ENCODE results near the gene ZHX3. TPM values are rescaled to one million over a fixed set of nuclear protein-coding genes. Genes with fewer than 3 reads are reported as not detected.

ZHX3 gene
- total and polyA plus RNA-seq, 2 of the 13 experiments (the other 11 are each of a cell fraction or from before 2014, with no cell fraction given), result 8.4 to 11.7 TPM

DNA sequence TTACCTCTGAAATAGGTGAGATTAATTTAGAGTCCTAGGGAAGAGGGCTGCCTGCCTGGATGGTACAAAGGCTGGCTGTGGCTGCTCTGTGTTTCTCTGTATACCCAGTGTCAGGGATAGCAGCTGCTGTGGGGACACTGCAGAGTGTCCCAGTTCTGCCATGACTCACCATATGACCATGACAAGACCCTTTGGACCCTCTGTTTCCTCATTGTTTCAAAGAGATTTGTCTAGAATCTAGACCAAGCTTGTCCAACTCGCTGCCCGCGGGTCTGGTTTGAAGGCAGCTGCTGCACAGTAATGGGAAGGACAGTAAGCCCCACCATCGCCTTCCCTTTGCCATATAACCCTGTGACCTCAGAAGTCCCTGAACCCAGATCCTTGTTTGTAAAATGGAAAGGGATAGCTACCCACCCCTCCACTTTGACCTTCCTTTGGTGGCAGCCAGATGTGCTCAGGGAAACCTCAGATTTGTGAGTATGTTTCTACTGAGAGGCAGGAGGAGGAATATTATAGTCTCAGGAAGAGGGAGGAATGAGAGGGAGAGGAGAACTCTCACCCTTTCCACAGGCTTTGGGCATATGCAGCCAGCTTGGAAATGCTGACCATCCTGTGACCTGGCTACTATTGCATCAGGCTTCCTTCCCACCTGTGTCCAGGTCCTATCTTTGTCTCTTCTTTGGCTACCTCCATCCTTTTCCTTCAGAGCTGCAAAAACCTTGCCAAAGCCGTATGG is 166.2 kb downstream of the ZHX3 start (continued):
- TF ChIP-seq SMC3 (IDR thresholded peaks at IDR 0.05; ENCODE audit: low read length), result 0 out of 2 replicates have a peak, but pooled peaks have one; percentile 18
- TF ChIP-seq KLF16 (CRISPR knock-in tag; IDR thresholded peaks at IDR 0.05), result 0 out of 4 replicates have a peak, but pooled peaks of 1 of the 2 experiments have one; percentile 40
- TF ChIP-seq ZNF546 (CRISPR knock-in tag; conservative IDR thresholded peaks at IDR 0.05), result no peak
- 0 out of 2 replicates have a peak, but pooled peaks have one; percentile 8 for TF ChIP-seq RXRB (CRISPR knock-in tag; IDR thresholded peaks at IDR 0.05; ENCODE audit: borderline replicate concordance)
- no peak for TF ChIP-seq NFYC (CRISPR knock-in tag; IDR thresholded peaks at IDR 0.05)
- TF ChIP-seq TFDP1 (CRISPR knock-in tag; IDR thresholded peaks at IDR 0.05; ENCODE audit: borderline replicate concordance), result no peak
- no peak for TF ChIP-seq ONECUT2 (CRISPR knock-in tag; IDR thresholded peaks at IDR 0.05)
- TF ChIP-seq ZNF207 (IDR thresholded peaks at IDR 0.05; ENCODE audit: borderline replicate concordance), result no peak
- no peak for TF ChIP-seq NR2F2 (IDR thresholded peaks at IDR 0.05; ENCODE audit: borderline replicate concordance, low read depth)
- 0 out of 2 replicates have a peak, but pooled peaks have one; percentile 19 for TF ChIP-seq MEIS2 (CRISPR knock-in tag; IDR thresholded peaks at IDR 0.05)
- no peak for TF ChIP-seq ZNF496 (CRISPR knock-in tag; IDR thresholded peaks at IDR 0.05; ENCODE audit: insufficient replicate concordance)
- TF ChIP-seq TBX3 (IDR thresholded peaks at IDR 0.05; ENCODE audit: borderline replicate concordance), result no peak
- TF ChIP-seq, protein P1, sequence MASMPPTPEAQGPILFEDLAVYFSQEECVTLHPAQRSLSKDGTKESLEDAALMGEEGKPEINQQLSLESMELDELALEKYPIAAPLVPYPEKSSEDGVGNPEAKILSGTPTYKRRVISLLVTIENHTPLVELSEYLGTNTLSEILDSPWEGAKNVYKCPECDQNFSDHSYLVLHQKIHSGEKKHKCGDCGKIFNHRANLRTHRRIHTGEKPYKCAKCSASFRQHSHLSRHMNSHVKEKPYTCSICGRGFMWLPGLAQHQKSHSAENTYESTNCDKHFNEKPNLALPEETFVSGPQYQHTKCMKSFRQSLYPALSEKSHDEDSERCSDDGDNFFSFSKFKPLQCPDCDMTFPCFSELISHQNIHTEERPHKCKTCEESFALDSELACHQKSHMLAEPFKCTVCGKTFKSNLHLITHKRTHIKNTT (CRISPR knock-in tag; IDR thresholded peaks at IDR 0.05), result no peak
- no peak for TF ChIP-seq ZNF691 (CRISPR knock-in tag; IDR thresholded peaks at IDR 0.05; ENCODE audit: borderline replicate concordance, low read depth)
- TF ChIP-seq RFX1 (IDR thresholded peaks at IDR 0.05), result no peak
- TF ChIP-seq ZNF382 (CRISPR knock-in tag; IDR thresholded peaks at IDR 0.05; ENCODE audit: borderline replicate concordance), result no peak
- TF ChIP-seq, protein P2, sequence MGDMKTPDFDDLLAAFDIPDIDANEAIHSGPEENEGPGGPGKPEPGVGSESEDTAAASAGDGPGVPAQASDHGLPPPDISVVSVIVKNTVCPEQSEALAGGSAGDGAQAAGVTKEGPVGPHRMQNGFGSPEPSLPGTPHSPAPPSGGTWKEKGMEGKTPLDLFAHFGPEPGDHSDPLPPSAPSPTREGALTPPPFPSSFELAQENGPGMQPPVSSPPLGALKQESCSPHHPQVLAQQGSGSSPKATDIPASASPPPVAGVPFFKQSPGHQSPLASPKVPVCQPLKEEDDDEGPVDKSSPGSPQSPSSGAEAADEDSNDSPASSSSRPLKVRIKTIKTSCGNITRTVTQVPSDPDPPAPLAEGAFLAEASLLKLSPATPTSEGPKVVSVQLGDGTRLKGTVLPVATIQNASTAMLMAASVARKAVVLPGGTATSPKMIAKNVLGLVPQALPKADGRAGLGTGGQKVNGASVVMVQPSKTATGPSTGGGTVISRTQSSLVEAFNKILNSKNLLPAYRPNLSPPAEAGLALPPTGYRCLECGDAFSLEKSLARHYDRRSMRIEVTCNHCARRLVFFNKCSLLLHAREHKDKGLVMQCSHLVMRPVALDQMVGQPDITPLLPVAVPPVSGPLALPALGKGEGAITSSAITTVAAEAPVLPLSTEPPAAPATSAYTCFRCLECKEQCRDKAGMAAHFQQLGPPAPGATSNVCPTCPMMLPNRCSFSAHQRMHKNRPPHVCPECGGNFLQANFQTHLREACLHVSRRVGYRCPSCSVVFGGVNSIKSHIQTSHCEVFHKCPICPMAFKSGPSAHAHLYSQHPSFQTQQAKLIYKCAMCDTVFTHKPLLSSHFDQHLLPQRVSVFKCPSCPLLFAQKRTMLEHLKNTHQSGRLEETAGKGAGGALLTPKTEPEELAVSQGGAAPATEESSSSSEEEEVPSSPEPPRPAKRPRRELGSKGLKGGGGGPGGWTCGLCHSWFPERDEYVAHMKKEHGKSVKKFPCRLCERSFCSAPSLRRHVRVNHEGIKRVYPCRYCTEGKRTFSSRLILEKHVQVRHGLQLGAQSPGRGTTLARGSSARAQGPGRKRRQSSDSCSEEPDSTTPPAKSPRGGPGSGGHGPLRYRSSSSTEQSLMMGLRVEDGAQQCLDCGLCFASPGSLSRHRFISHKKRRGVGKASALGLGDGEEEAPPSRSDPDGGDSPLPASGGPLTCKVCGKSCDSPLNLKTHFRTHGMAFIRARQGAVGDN (CRISPR knock-in tag; IDR thresholded peaks at IDR 0.05), result no peak; the same call in 1 of the 2 replicates
- 0 out of 2 replicates have a peak, but pooled peaks have one; percentile 37 for TF ChIP-seq SPEN (CRISPR knock-in tag; IDR thresholded peaks at IDR 0.05; ENCODE audit: low read depth)
- no peak for TF ChIP-seq SMAD3 (CRISPR knock-in tag; IDR thresholded peaks at IDR 0.05)
- no peak for TF ChIP-seq ZNF337 (CRISPR knock-in tag; IDR thresholded peaks at IDR 0.05; ENCODE audit: borderline replicate concordance, low read depth)
- TF ChIP-seq RAD51 (IDR thresholded peaks at IDR 0.05; ENCODE audit: borderline replicate concordance), result no peak
- TF ChIP-seq ZNF260 (CRISPR knock-in tag; IDR thresholded peaks at IDR 0.05; ENCODE audit: borderline replicate concordance, low read depth), result no peak
- TF ChIP-seq TSC22D2 (CRISPR knock-in tag; IDR thresholded peaks at IDR 0.05; ENCODE audit: borderline replicate concordance), result no peak
- TF ChIP-seq ZNF720 (CRISPR knock-in tag; IDR thresholded peaks at IDR 0.05), result no peak
